ENCODE results near the gene SLC12A9.
"Not testable (repeated sequence)": the region's sequence is repeated elsewhere in the genome, so short reads cannot be mapped to it uniquely, and the experiment has no call there.

Gene SLC12A9

GRCh38 chr7:100852048-100852872, at the start of gene SLC12A9:
Gene SLC12A9, plus strand, starts transcription at chr7:100852713. Its CDS starts 1,485 bp downstream, at chr7:100854198.
- peak; percentile 84 to 88 for DNase-seq

GRCh38 chr7:100802951-100803350, 49.6 kb upstream of the SLC12A9 start:
- DNase-seq = no peak

DNA sequence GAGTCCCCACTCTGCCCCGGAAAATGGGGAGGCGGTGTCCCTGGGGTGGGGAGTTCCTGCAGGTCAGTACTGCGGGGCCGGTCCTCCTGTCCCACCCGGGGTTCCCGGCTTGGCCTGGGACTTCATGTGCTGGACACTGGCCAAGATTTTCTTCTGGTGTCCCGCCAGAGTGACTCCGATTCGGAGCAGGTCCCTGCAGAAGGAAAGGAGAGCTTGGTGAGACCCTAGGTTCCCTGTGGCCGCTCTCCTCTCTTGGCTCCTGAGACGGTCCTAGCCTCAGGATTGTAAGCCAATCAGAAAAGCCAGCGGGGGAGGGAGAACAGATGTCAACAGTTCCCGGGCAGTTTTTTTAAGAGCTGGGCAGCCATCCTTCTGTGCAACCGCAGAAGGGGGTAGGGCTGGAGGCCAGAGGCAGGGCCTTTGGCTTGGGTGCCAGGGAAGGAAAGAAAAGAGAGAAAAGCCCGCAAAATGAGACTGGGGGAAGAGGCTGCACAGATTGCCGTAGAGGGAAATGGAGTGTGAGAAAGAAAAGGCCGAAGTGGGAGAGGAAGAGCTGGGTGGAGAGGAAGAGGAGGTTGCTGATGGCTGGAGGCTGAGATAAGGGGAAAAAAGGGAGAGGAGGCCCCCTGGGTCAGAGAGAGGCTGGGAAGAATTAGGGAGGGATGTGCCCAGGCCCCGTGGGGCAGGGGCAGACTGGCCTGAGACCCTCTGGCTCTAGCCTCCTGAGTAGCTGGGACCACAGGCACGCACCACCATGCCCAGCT, 48.9 kb upstream of the SLC12A9 start:
- DNase-seq = peak; percentile 74 to 89

DNA sequence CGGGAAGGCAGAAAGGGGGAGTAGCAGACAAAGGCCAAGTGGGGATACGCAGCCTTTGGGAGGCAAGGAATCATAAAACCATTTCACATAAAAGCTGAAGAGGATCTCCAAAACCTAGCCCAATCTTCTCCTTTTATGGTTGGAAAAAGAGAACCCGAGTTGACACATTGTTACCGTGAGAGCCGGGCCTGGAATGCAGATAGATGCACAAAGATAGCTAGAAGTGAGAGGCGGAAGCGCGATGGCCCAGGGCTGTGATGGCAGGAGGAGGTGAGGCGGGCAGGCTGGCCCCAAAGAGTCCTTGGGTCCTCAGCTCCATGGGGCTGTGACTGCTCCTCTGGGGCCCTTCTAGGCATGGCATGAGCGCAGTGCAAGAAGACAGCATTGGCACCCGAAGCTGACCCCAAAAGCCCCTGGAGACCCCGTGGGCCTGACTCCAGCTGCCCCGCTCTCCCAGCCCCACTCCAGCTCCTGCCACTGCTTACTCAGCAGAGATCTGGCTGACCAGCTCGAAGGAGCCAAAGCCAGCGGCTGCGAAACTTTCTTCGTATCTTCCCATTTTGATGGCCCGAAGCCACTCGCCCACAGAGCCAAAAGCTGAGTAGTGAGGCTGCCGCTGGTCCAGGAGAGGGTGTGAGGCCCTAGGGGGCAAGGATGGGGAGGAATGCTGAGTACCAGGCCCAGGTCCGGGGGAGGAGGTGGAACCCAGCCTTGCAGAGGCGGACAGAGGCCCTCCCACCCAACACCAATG, 47.7 kb upstream of the SLC12A9 start:
- no peak for DNase-seq

- DNase-seq = no peak
These were observed 46.2 kb upstream of the SLC12A9 start for GRCh38 chr7:100806276-100806675.

DNA sequence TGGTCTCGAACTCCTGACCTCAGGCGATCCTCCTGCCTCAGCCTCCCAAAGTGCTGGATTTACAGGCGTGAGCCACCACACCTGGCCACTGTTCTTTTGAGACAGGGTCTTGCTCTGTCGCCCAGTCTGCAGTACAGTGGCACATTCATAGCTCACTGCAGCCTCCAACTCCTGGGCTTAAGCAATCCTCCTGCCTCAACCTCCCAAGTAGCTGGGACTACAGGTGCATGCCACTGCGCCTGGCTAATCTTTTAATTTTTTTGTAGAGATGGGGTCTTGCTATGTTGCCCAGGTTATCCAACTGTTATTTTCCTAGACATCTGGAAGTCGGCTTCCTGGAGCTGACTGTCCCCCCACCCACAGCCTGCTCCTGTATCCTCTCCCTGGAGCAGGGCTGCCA, 45.6 kb upstream of the SLC12A9 start:
- DNase-seq = not testable (repeated sequence)

DNA sequence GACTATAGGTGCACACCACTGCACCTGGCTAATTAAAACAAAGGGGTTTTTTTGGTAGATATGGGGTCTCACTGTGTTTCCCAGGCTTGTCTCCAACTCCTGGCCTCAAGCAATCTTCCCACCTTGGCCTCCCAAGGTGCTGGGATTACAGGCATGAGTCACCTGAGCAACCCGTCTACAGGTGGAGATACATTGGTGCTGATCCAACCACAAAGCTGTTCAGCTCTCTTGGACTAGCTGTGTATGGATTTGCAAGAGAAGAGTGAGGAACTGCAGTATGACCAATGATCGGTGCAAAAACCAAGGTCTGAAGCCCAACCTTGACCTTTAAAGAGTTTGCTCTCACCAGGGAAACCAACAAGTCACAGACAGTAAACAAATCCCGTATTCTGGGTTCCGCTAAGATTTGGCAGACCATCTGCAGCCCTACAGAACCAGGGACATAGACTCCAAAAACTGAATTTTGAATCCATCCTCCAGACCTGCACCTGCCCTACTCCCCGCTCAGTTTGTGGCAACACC, 44.1 kb upstream of the SLC12A9 start:
- no peak for DNase-seq

DNA sequence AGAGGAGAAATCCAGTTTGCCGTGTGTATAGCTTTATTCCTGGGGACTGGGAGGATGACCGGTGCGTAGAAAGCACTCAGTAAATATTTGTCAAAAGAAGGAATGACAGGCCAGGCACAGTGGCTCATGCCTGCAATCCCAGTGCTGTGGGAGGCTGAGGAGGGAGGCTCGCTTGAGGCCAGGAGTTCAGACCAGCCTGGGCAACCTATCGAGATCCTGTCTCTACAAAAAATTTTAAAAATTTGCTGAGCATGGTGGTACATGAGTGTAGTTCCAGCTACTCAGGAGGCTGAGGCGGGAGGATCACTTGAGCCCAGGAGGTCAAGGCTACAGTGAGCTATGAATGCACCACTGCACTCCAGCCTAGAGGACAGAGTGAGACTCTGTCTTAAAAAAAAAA, 41.0 kb upstream of the SLC12A9 start:
- DNase-seq = no peak

- DNase-seq = no peak
These were observed 39.8 kb upstream of the SLC12A9 start for GRCh38 chr7:100812729-100813128.

- DNase-seq = not testable (repeated sequence)
These were observed 36.0 kb upstream of the SLC12A9 start for GRCh38 chr7:100816515-100816914.

- no peak for DNase-seq
These were observed 35.4 kb upstream of the SLC12A9 start for GRCh38 chr7:100817097-100817496.

GRCh38 chr7:100818366-100818765, 34.1 kb upstream of the SLC12A9 start:
- DNase-seq = no peak

DNA sequence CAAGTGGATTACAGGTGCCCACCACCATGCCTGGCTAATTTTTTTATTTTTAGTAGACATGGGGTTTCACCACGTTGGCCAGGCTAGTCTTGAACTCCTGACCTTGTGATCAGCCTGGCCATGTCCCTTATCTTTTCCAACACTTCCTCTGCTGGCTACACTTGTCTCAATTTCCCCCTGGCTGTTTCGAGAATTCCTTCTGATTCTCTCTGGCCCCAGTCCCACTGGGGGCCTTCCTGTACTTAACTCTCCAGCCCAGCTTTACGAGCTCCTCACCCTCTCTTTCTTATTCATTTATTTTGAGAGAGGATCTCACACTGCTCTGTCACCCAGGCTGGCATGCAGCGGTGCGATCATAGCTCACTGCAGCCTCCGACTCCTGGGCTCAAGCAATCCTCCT, 33.7 kb upstream of the SLC12A9 start:
- DNase-seq = no peak

GRCh38 chr7:100819586-100819985, 32.9 kb upstream of the SLC12A9 start:
- no peak for DNase-seq

GRCh38 chr7:100822236-100823139, 30.0 kb upstream of the SLC12A9 start:
- no peak for DNase-seq

DNA sequence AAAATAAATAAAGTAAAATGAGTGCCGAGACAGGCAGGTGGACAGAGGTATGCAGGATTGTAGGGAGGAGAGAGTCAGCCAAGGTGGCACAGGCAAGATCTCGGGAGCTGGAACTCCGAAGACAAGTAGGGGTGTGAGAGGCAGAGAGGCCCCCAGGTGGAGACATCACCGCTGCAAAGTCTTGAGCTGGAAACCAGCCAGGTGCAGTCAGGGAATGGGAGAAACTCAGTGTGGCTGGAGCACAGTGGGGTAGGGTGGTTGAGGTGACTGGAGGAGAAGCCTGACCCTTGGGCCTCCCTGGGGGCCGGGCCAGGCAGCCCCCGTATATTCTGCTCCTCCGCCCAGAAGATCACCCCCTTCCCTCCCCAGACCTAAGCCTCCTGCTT, 29.4 kb upstream of the SLC12A9 start:
- DNase-seq = no peak

DNA sequence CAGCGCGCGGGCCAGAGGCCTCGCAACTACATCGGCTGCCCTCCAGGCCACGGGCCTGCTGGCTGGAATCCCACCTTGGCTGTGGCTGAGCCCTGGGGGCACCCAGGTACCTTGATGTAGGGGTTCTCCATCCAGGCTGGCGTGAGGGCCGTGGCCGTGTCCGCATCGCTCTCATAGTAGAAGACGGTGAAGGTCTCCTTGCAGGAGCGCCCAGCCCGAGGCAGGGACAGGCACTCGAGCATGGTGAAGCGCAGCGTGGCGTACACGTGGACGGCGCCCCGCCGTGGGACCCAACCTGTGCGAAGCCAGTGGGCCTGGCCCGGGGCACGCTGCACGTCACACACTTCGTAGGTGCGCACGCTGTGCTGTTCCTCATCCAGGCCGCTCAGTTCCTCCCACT, 29.0 kb upstream of the SLC12A9 start:
- no peak for DNase-seq

DNA sequence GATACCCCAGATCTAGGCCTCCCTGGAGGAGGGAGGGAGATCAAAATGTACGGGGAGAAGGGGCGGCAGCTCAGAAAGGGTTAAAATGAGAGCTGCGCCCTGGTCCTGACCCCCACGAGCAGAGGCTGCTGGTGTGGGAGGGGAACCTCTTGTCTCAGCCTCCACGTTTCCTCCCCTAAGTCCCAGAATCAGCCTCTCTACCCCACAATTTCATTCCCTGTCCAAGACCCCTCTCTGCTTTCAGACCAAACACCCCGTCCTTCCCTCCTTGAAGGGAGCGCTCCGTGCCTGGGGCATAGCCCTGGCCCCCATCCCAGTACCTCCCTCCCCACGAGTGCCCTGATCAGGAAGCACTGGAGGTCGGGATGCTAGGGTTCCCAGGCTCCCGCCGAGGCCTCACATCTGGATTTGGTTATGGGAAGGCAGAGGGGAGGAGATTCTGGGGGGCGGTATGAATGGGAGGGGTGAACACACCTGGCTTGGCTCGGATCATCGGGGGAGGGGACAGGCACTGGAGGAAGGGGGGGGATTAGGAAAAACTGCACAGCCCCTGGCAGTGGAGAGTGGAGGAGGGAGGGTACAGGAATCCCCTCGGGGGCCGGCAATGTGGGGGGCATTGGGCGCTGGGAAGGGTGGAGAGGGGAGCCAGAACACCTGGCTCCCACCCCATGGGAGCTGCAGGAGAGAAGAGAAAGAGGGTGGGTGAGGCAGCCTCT, 27.9 kb upstream of the SLC12A9 start:
- DNase-seq = no peak

DNA sequence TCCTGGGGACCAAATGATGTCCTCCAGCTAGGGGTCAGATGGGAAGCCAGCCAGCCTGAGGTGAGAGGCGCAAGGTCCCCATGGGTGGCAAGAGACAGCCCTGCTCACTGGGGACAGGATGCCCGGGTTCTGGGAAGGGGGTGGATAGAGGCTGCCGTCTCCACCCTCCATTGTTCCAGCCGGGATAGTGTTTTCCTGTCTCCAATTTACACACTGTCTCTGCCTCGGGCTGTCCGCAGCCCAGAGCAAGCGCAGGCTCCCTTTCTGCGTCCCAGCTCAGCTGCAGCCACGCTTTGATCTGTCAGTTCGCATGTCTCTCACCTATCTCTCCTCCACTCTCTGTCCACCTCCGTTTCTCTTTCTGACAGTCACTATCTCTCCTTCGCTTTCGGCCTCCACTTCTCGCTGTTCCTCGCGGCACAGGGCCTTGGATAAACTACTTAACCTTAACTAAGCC, 27.3 kb upstream of the SLC12A9 start:
- no peak for DNase-seq

DNA sequence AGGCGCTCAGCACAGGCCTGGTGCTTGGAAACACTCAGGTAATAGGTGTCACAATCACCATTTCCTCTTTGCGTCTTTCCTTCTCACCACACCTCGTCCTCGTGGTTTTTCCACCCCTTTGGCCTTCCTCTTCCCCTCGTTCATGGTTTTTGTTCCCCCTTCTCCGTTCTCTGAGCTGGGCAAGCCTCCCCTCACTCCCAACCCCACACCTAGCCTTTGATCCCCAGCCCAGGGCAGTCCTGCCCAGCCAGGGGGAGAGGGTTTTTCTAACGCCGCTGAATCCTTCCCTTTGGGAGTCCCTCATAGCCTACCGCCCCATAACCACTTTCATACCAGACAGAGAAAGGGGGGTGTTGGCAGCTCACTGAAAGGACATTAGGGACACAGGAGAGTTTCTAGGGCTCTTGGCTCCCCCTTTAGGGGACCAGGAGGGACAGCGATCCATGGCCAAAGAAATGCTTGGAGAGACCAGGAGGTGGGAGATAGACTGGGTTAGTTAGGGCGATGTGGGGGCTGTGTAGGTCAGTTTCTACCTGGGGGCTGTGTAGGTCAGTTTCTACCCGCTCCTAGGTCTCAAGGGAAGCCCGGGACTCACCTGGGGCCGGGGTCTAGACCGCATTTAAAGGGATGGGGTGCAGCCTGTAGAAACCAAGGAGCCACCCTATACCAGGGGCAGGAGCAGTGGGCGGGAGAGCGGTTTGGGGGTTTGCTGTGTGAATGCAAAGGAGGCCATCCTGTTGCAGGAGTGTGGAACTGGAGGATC, 26.6 kb upstream of the SLC12A9 start:
- peak; percentile 36 to 47 for DNase-seq

Data from Kasumi-1 (cell line).